Measurements from ENCODE around the gene PARD3B. TPM values are rescaled to one million over a fixed set of nuclear protein-coding genes. Genes with fewer than 3 reads are reported as not detected.

PARD3B gene
- total RNA-seq, 1 experiment from 2014 or later, result 6.4 TPM

- TF ChIP-seq CTCF (conservative IDR thresholded peaks at IDR 0.05), result no peak; the same call in 1 of the 3 replicates
- no peak overlapping the region for H3K27ac Mint-ChIP-seq
- Histone ChIP-seq H3K18ac (ENCODE audit: insufficient read length, low read depth, low read length) (no peak overlapping the region), H3K56ac (ENCODE audit: insufficient read length, low read depth, low read length) (no peak overlapping the region), H3K27me3 (ENCODE audit: insufficient read depth, low read length) (no peaks in the 10 kb centered on the region), H2AFZ (ENCODE audit: low read length) (no peak overlapping the region), H3K79me1 (ENCODE audit: insufficient read depth, low read depth, low read length, poor library complexity, severe bottlenecking) (no peaks in the 10 kb centered on the region), H4K91ac (ENCODE audit: insufficient read length, low read depth, low read length) (no peak overlapping the region), H3K79me2 (ENCODE audit: insufficient read depth, low read length) (no peaks in the 10 kb centered on the region), H3K23me2 (ENCODE audit: insufficient read length, low read depth, low read length, poor library complexity, severe bottlenecking) (no peaks in the 10 kb centered on the region), H4K5ac (ENCODE audit: insufficient read length, low read depth, low read length) (no peak overlapping the region), H3K4ac (ENCODE audit: low read depth, low read length) (no peak overlapping the region), H2BK5ac (ENCODE audit: insufficient read length, low read length) (no peak overlapping the region), H3K4me1 (ENCODE audit: insufficient read depth, low read length) (no peaks in the 10 kb centered on the region), H2BK120ac (ENCODE audit: low read depth, low read length, poor library complexity, severe bottlenecking) (no peak overlapping the region), H2BK12ac (ENCODE audit: insufficient read length, low read depth, low read length) (no peak overlapping the region), H3K9me3 (ENCODE audit: control insufficient read depth, low read depth, low read length) (no peaks in the 10 kb centered on the region), H3T11ph (ENCODE audit: low read length) (no peak overlapping the region), H2BK20ac (ENCODE audit: low read depth, low read length, poor library complexity, severe bottlenecking) (no peak overlapping the region), H2BK15ac (ENCODE audit: low read depth, low read length) (no peak overlapping the region), H3K14ac (ENCODE audit: insufficient read depth, low read length) (no peak overlapping the region), H3K9ac (ENCODE audit: extremely low read depth, insufficient read length, low read length) (no peak overlapping the region), H4K20me1 (ENCODE audit: control insufficient read depth, insufficient read depth, insufficient read length) (no peaks in the 10 kb centered on the region), H2AK5ac (ENCODE audit: insufficient read length, low read length) (no peak overlapping the region), H3K4me2 (ENCODE audit: insufficient read depth, insufficient read length, low read length) (no peak overlapping the region), H3K27ac (ENCODE audit: insufficient read length, low read depth, low read length) (no peak overlapping the region), H4K8ac (replicated peaks; ENCODE audit: insufficient read length, low read depth, low read length) (no peak overlapping the region), H3K23ac (ENCODE audit: insufficient read length, low read depth, low read length) (no peak overlapping the region)
- no peaks in the 10 kb centered on the region; a peak in 2 of 5 replicates for H3K9me3 Mint-ChIP-seq
- no peak for DNase-seq
- 0 out of 7 replicates have a peak, but pooled peaks cover 0 to 1% (median 0%) of the 10 kb centered on the region in 3 experiments for H3K36me3 Mint-ChIP-seq (ENCODE audit: insufficient read depth in 1 of 3, low read depth in 3 of 3)
- H3K4me3 Mint-ChIP-seq, result no peak overlapping the region
- H3K27me3 Mint-ChIP-seq (ENCODE audit: low read depth), result no peaks in the 10 kb centered on the region
- H3K4me1 Mint-ChIP-seq, result peaks cover 4 to 8% of the 10 kb centered on the region in 2 experiments
- WGBS (ENCODE audit: extremely low coverage, insufficient read length, low lambda C conversion rate), result no CpG with 5 or more reads among the region's 2 CpGs
Measured at GRCh38 chr2:205596581-205596980, 1051.3 kb downstream of the PARD3B start.

All from H9 (cell line).